Tibial nerve (tissue), 4 donors: Measurements from ENCODE around the gene LMF1. TPM values are rescaled to one million over a fixed set of nuclear protein-coding genes. Genes with fewer than 3 reads are reported as not detected.
"Not testable (repeated sequence)": the region's sequence is repeated elsewhere in the genome, so short reads cannot be mapped to it uniquely, and the experiment has no call there.

Experiments
- DNase-seq, 2 donors: peaks; one replicate each; pipeline ENCODE4 v3.0.0-alpha.2; 2019; ENCODE audit warnings: low spot score in 2 of 2
- H3K27ac ChIP-seq, 4 donors: fragments of 200-600 bp; sonication (generic) in 3 of 4; one replicate each; pipeline ENCODE4 v1.5.1; 2017 to 2019; ENCODE audit warnings: mild to moderate bottlenecking in 1 of 4
- H3K27me3 ChIP-seq, 2 donors: fragments of 200-600 bp; sonication (generic) in 1 of 2; one replicate each; pipeline versions ENCODE4 v1.5.1 to v1.6.0; 2017 to 2019
- H3K36me3 ChIP-seq, 3 donors: fragments of 200-600 bp; sonication (generic); one replicate each; pipeline ENCODE4 v1.5.1; 2018 to 2019
- H3K4me1 ChIP-seq, 4 donors: fragments of 200-600 bp; sonication (generic) in 3 of 4; one replicate each; pipeline ENCODE4 v1.5.1; 2017 to 2019
- H3K4me3 ChIP-seq, 4 donors: fragments of 200-600 bp; sonication (generic) in 3 of 4; one replicate each; pipeline ENCODE4 v1.5.1; 2017 to 2019; ENCODE audit warnings: mild to moderate bottlenecking in 1 of 4, moderate library complexity in 1 of 4
- H3K9me3 ChIP-seq, 4 donors: fragments of 200-600 bp; sonication (generic) in 3 of 4; one replicate each; pipeline ENCODE4 v1.5.1; 2017 to 2019
- EP300 ChIP-seq, 2 donors: sonication (generic); formaldehyde crosslinking; IDR thresholded peaks; one replicate each; pipeline ENCODE4 v1.6.1; 2017; ENCODE audit warnings: antibody characterized with exemption in 2 of 2, mild to moderate bottlenecking in 1 of 2
- POLR2A ChIP-seq, 2 donors: fragments of 450-650 bp; IDR thresholded peaks; one replicate each; pipeline ENCODE4 v1.6.1; 2017; ENCODE audit warnings: antibody characterized with exemption in 2 of 2, mild to moderate bottlenecking in 2 of 2, moderate library complexity in 2 of 2
- WGBS, 2 donors: methylation state at CpG; one replicate each; pipeline ENCODE4 v1.1.5; 2018; 5-methylcytosine and 5-hydroxymethylcytosine counted together
- total RNA-seq, 4 donors: library from RNA; depleted of rRNA; stranded (reverse); fragments of >200 nt; gene quantifications; one replicate each; pipeline ENCODE4 v1.1.0, GENCODE V29; 2016
- TF ChIP-seq, protein P1 (sequence below), 5 experiments: fragments of 200-600 bp in 3 of 5; fragments of 450-650 bp in 2 of 5; sonication (generic) in 3 of 5; IDR thresholded peaks; one replicate each; pipeline ENCODE4 v1.5.1; 2016 to 2019; ENCODE audit warnings: antibody characterized with exemption in 5 of 5, mild to moderate bottlenecking in 3 of 5, moderate library complexity in 2 of 5

LMF1 gene
- total RNA-seq, 4 donors from 2014 or later, result 24.5 to 58.5 (median 31.8) TPM

DNA sequence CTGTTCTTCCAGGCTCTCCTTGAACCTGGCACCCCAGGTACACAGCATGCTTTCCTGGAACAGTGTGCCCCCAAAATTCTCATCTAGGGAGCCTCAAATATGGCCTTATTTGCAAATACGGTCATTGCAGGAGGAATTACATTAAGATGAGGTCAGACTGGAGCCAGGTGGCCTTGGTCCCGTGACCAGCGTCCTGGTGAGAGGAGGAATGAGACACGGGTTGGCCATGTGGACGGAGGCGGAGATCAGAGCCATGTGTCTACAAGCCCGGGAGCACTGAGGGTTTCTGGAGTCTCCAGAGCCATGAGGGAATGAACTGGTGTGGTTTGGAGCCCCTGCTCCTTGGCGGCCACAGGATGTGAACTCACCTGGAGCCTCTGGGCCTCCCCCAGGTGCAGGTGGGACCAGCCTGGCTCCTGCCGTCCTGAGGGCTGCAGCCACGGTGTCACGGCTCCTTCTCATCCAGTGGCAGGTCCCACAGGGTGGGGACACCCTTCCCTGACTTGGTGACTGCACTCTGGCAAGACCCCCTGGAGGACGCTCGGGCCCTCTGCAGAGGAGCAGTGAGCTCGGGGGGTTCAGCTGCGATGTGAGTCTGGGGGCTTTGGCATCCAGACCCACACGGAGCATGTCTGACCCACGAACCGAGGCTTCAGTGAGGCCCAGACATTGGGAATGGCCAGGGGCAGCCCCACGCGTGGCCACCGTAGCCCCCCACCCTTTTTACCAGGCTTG is 148.4 kb downstream of the LMF1 start:
- DNase-seq, result no peak
- peaks cover 2 to 66% of the 10 kb centered on the region in 2 donors for H3K27me3 ChIP-seq
- 83 to 86% methylated on average over 14 to 19 of the region's 21 CpGs for WGBS, 2 donors

DNA sequence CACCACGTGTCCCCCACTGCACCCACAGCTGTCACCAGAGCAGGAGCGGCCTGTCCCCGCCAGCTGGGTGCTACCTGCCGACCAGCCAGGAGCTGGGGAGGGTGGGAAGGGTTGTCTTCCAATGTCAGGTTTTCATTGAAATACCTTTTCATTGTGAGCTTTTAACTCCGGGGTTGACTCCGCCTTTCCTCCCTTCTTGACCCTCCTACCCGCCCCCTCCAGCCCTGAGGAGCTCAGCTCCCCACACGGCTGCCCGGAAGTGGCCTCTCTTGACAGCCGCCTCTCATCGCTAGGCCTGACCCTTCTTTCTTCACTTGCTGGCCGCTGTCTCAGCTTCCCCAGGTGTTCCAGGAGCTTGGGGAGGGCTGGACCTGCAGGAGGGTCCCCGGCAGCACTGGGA is 149.0 kb downstream of the LMF1 start:
- Histone ChIP-seq H3K36me3 (no peaks in the 10 kb centered on the region), H3K27ac (no peak overlapping the region), H3K4me1 (peaks cover 0 to 11% (median 0%) of the 10 kb centered on the region in 4 donors), H3K9me3 (no peaks in the 10 kb centered on the region), H3K27me3 (peaks cover 2 to 72% of the 10 kb centered on the region in 2 donors), H3K4me3 (no peak overlapping the region)
- DNase-seq, result no peak
- TF ChIP-seq EP300 (IDR thresholded peaks at IDR 0.05), result no peak
- TF ChIP-seq, protein P1, sequence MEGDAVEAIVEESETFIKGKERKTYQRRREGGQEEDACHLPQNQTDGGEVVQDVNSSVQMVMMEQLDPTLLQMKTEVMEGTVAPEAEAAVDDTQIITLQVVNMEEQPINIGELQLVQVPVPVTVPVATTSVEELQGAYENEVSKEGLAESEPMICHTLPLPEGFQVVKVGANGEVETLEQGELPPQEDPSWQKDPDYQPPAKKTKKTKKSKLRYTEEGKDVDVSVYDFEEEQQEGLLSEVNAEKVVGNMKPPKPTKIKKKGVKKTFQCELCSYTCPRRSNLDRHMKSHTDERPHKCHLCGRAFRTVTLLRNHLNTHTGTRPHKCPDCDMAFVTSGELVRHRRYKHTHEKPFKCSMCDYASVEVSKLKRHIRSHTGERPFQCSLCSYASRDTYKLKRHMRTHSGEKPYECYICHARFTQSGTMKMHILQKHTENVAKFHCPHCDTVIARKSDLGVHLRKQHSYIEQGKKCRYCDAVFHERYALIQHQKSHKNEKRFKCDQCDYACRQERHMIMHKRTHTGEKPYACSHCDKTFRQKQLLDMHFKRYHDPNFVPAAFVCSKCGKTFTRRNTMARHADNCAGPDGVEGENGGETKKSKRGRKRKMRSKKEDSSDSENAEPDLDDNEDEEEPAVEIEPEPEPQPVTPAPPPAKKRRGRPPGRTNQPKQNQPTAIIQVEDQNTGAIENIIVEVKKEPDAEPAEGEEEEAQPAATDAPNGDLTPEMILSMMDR (IDR thresholded peaks at IDR 0.05), result no peak
- TF ChIP-seq POLR2A (IDR thresholded peaks at IDR 0.05), result no peak
- WGBS, 2 donors, result 61 to 64% methylated on average over 13 of the region's 13 CpGs

More for the DNA sequence above, 148.4 kb downstream of the LMF1 start:
- Histone ChIP-seq H3K27ac (no peak overlapping the region), H3K4me1 (peaks cover 0 to 11% (median 0%) of the 10 kb centered on the region in 4 donors), H3K4me3 (no peak overlapping the region), H3K36me3 (no peaks in the 10 kb centered on the region), H3K9me3 (no peaks in the 10 kb centered on the region)
- TF ChIP-seq, protein P1 (IDR thresholded peaks at IDR 0.05), result no peak
- TF ChIP-seq POLR2A (IDR thresholded peaks at IDR 0.05) (no peak), EP300 (IDR thresholded peaks at IDR 0.05) (no peak)

DNA sequence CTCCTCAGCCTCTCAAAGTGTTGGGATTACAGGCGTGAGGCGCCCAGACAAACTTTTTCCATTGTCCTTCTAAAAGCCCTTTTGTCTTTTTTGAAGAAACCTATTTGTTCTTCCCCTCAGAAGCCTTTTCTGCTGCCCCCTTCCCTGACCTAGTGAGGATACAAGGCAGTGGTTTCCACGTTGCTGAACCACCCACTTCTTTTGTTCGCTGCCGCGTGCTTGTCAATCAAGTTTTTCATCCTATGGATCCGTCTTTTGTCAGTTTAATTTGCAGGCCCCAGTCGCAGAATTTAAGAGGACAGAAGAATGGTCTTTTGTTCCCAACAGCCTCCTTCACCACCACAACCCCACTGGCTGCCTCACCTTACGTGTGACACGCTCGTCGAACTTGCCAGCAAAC is 150.0 kb downstream of the LMF1 start:
- WGBS, 2 donors, result 61 to 64% methylated on average over 12 of the region's 12 CpGs
- no peak overlapping the region for H3K27ac ChIP-seq
- peaks cover 2 to 74% of the 10 kb centered on the region in 2 donors for H3K27me3 ChIP-seq
- H3K4me1 ChIP-seq, result peaks cover 0 to 11% (median 0%) of the 10 kb centered on the region in 4 donors
- DNase-seq, result no peak
- H3K36me3 ChIP-seq, result no peaks in the 10 kb centered on the region
- H3K9me3 ChIP-seq, result no peaks in the 10 kb centered on the region
- TF ChIP-seq, protein P1 (IDR thresholded peaks at IDR 0.05), result no peak
- TF ChIP-seq EP300 (IDR thresholded peaks at IDR 0.05) (no peak), POLR2A (IDR thresholded peaks at IDR 0.05) (no peak)
- H3K4me3 ChIP-seq, result no peak overlapping the region

DNA sequence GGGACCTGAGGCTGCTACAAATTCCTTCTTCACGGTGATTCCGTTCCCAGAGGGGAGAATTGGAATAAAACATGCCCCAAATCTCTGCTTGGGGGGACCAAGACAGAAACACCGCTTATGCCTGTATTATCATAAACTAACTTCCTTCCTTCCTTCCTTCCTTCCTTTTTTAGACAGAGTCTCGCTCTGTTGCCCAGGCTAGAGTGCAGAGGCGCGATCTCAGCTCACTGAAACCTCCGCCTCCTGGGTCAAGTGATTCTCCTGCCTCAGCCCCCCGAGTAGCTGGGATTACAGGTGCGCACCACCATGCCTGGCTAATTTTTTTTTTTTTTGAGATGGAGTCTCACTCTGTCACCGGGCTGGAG is 150.8 kb downstream of the LMF1 start:
- H3K9me3 ChIP-seq, result not testable (repeated sequence)
- H3K27me3 ChIP-seq, result peaks cover 2 to 70% of the 10 kb centered on the region in 2 donors

DNA sequence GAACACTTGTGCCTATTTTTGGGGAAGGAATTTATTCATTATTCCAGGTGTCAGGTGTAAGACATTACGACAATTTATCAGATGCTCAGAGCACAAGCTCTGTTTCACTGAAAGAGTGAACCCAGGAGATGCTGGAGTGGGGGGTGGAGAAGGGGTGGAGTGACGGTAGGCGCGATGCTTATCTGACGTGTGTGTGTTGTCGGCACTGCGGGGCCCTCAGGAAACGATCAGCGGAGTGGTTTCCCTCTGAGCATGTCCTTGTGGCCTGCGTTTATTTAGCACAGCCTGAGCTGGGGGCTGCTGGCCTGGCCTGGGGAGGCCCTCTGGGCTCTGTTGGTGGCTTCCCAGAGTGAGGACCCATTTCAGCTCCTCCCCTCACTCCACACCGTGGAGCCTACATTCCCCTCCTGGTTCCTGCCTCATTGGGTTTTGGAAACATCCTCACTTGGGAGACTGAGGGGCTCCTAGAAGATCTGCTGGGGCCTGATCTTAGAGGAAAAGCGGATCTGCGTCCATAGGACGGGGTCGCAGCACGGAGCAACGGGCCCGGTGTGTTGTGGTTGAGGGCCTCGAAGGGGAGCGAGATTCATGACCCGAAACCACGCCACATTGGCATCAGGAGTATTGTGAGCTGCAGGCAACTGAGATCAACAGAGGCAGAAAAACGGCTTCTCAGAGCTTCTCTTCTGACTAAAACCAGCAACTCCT is 151.3 kb downstream of the LMF1 start:
- Histone ChIP-seq H3K27ac (no peak overlapping the region), H3K9me3 (no peaks in the 10 kb centered on the region), H3K36me3 (no peaks in the 10 kb centered on the region), H3K4me1 (no peaks in the 10 kb centered on the region), H3K27me3 (peaks cover 2 to 67% of the 10 kb centered on the region in 2 donors), H3K4me3 (no peak overlapping the region)
- 69 to 76% methylated on average over 23 of the region's 23 CpGs for WGBS, 2 donors
- TF ChIP-seq, protein P1 (IDR thresholded peaks at IDR 0.05), result no peak
- TF ChIP-seq EP300 (IDR thresholded peaks at IDR 0.05), result no peak
- TF ChIP-seq POLR2A (IDR thresholded peaks at IDR 0.05), result no peak
- DNase-seq, result no peak

More for the DNA sequence above, 150.8 kb downstream of the LMF1 start:
- WGBS, 2 donors, result 66 to 71% methylated on average over 10 of the region's 10 CpGs
- H3K4me3 ChIP-seq, H3K36me3 ChIP-seq, DNase-seq, H3K27ac ChIP-seq, H3K4me1 ChIP-seq: not testable (repeated sequence)
